Coronary artery (tissue), 2 donors: ENCODE data around the gene PACSIN1.

Source experiments
- DNase-seq: peaks from one replicate; pipeline ENCODE4 v3.0.0-alpha.2; 2017; ENCODE audit warnings: low spot score
- H3K27ac ChIP-seq, 2 donors: fragments of 200-600 bp; sonication (generic); one replicate each; pipeline ENCODE4 v1.5.1; 2016 to 2019
- H3K4me3 ChIP-seq: fragments of 200-600 bp; sonication (generic); 2 replicates; pipeline ENCODE4 v1.5.1; 2016; ENCODE audit warnings: mild to moderate bottlenecking, moderate library complexity
- CTCF ChIP-seq: fragments of 200-600 bp; sonication (generic); IDR thresholded peaks from one replicate; pipeline ENCODE4 v1.5.1; 2019; ENCODE audit warnings: antibody characterized with exemption

The PACSIN1 gene

GRCh38 chr6:34519971-34520644, 54.2 kb downstream of the PACSIN1 start:
- no peak for TF ChIP-seq CTCF
- DNase-seq = no peak
- no peak overlapping the region for H3K27ac ChIP-seq
- no peak overlapping the region for H3K4me3 ChIP-seq

- Histone ChIP-seq H3K27ac (no peak overlapping the region), H3K4me3 (no peak overlapping the region)
- DNase-seq = no peak
- TF ChIP-seq CTCF = no peak
These were observed 55.0 kb downstream of the PACSIN1 start for GRCh38 chr6:34520645-34521462.

GRCh38 chr6:34521463-34522285, 55.8 kb downstream of the PACSIN1 start:
- Histone ChIP-seq H3K27ac (no peak overlapping the region), H3K4me3 (no peak overlapping the region)
- no peak for TF ChIP-seq CTCF
- no peak for DNase-seq

- Histone ChIP-seq H3K27ac (no peak overlapping the region), H3K4me3 (no peak overlapping the region)
- TF ChIP-seq CTCF = no peak
- no peak for DNase-seq
These were observed 56.9 kb downstream of the PACSIN1 start for GRCh38 chr6:34522761-34523160.

GRCh38 chr6:34523441-34524206, 57.7 kb downstream of the PACSIN1 start:
- no peak for TF ChIP-seq CTCF
- no peak for DNase-seq
- Histone ChIP-seq H3K4me3 (no peak overlapping the region), H3K27ac (no peak overlapping the region)

- TF ChIP-seq CTCF = no peak
- no peak overlapping the region for H3K27ac ChIP-seq
- no peak for DNase-seq
- no peak overlapping the region for H3K4me3 ChIP-seq
These were observed 58.6 kb downstream of the PACSIN1 start for GRCh38 chr6:34524499-34524898.
